HEK293 (cell line): ENCODE data around the gene MAPK12.

Source experiments
- ATF2 ChIP-seq: fragments of 450-650 bp; formaldehyde crosslinking; IDR thresholded peaks from 2 replicates; pipeline ENCODE4 v1.5.1; 2016; ENCODE audit warnings: missing biosample characterization, missing genetic modification characterization, low read depth
- BCL11B ChIP-seq: fragments of 450-650 bp; formaldehyde crosslinking; IDR thresholded peaks from 2 replicates; pipeline ENCODE4 v1.5.1; 2016; ENCODE audit warnings: low read depth, missing biosample characterization, missing genetic modification characterization
- CTCF ChIP-seq: fragments of 450-650 bp; formaldehyde crosslinking; IDR thresholded peaks from 2 replicates; pipeline ENCODE4 v1.5.1; 2016; ENCODE audit warnings: missing biosample characterization, missing genetic modification characterization
- FEZF1 ChIP-seq: fragments of 450-650 bp; formaldehyde crosslinking; IDR thresholded peaks from 2 replicates; pipeline ENCODE4 v1.5.1; 2016; ENCODE audit warnings: missing biosample characterization, missing genetic modification characterization
- GFI1B ChIP-seq: fragments of 450-650 bp; formaldehyde crosslinking; IDR thresholded peaks from 2 replicates; pipeline ENCODE4 v1.5.1; 2016; ENCODE audit warnings: missing biosample characterization, missing genetic modification characterization
- GLIS1 ChIP-seq: fragments of 450-650 bp; formaldehyde crosslinking; IDR thresholded peaks from 2 replicates; pipeline ENCODE4 v1.5.1; 2016; ENCODE audit warnings: missing biosample characterization, missing genetic modification characterization
- KLF7 ChIP-seq: fragments of 450-650 bp; formaldehyde crosslinking; IDR thresholded peaks from 2 replicates; pipeline ENCODE4 v1.5.1; 2016; ENCODE audit warnings: missing biosample characterization, missing genetic modification characterization, borderline replicate concordance
- KLF8 ChIP-seq: fragments of 450-650 bp; formaldehyde crosslinking; IDR thresholded peaks from 2 replicates; pipeline ENCODE4 v1.5.1; 2016; ENCODE audit warnings: missing biosample characterization, missing genetic modification characterization
- PRDM10 ChIP-seq: fragments of 450-650 bp; formaldehyde crosslinking; IDR thresholded peaks from 2 replicates; pipeline ENCODE4 v1.5.1; 2016; ENCODE audit warnings: missing biosample characterization, missing genetic modification characterization
- WT1 ChIP-seq: fragments of 450-650 bp; formaldehyde crosslinking; IDR thresholded peaks from 2 replicates; pipeline ENCODE4 v1.5.1; 2016; ENCODE audit warnings: missing biosample characterization, missing genetic modification characterization
- ZBTB17 ChIP-seq: fragments of 450-650 bp; formaldehyde crosslinking; IDR thresholded peaks from 2 replicates; pipeline ENCODE4 v1.5.1; 2016; ENCODE audit warnings: missing biosample characterization, missing genetic modification characterization
- ZBTB6 ChIP-seq: fragments of 450-650 bp; formaldehyde crosslinking; IDR thresholded peaks from 2 replicates; pipeline ENCODE4 v1.5.1; 2017; ENCODE audit warnings: missing biosample characterization, missing genetic modification characterization
- ZEB2 ChIP-seq: fragments of 450-650 bp; formaldehyde crosslinking; IDR thresholded peaks from 2 replicates; pipeline ENCODE4 v1.5.1; 2016; ENCODE audit warnings: missing biosample characterization, missing genetic modification characterization
- ZFP41 ChIP-seq: fragments of 450-650 bp; formaldehyde crosslinking; IDR thresholded peaks from 2 replicates; pipeline ENCODE4 v1.5.1; 2016; ENCODE audit warnings: missing biosample characterization, missing genetic modification characterization, borderline replicate concordance
- ZFP69B ChIP-seq: fragments of 450-650 bp; formaldehyde crosslinking; IDR thresholded peaks from 2 replicates; pipeline ENCODE4 v1.5.1; 2016; ENCODE audit warnings: missing biosample characterization, missing genetic modification characterization
- ZNF140 ChIP-seq: fragments of 450-650 bp; formaldehyde crosslinking; IDR thresholded peaks from 2 replicates; pipeline ENCODE4 v1.5.1; 2016; ENCODE audit warnings: missing biosample characterization, missing genetic modification characterization
- ZNF23 ChIP-seq: fragments of 450-650 bp; formaldehyde crosslinking; IDR thresholded peaks from 2 replicates; pipeline ENCODE4 v1.5.1; 2016; ENCODE audit warnings: missing biosample characterization, missing genetic modification characterization, borderline replicate concordance
- ZNF274 ChIP-seq, 2 experiments: fragments of 200-500 bp in 1 of 2; fragments of 450-650 bp in 1 of 2; sonication (Bioruptor generic) in 1 of 2; formaldehyde crosslinking in 1 of 2; IDR thresholded peaks; 2 replicates each; pipeline versions ENCODE4 v1.5.1 to v1.6.1; 2014 to 2016; ENCODE audit warnings: borderline replicate concordance in 1 of 2, inconsistent platforms in 1 of 2, low read length in 1 of 2, missing biosample characterization in 1 of 2, missing genetic modification characterization in 1 of 2
- ZNF521 ChIP-seq: fragments of 450-650 bp; formaldehyde crosslinking; IDR thresholded peaks from 2 replicates; pipeline ENCODE4 v1.5.1; 2017; ENCODE audit warnings: missing biosample characterization, mild to moderate bottlenecking, missing genetic modification characterization
- ZNF600 ChIP-seq: fragments of 450-650 bp; formaldehyde crosslinking; IDR thresholded peaks from 2 replicates; pipeline ENCODE4 v1.5.1; 2016; ENCODE audit warnings: missing biosample characterization, missing genetic modification characterization
- ZNF701 ChIP-seq: fragments of 450-650 bp; formaldehyde crosslinking; IDR thresholded peaks from 2 replicates; pipeline ENCODE4 v1.5.1; 2016; ENCODE audit warnings: missing biosample characterization, missing genetic modification characterization
- ZNF777 ChIP-seq: fragments of 450-650 bp; formaldehyde crosslinking; IDR thresholded peaks from 2 replicates; pipeline ENCODE4 v1.5.1; 2017; ENCODE audit warnings: missing biosample characterization, missing genetic modification characterization, borderline replicate concordance
- ZSCAN30 ChIP-seq: fragments of 450-650 bp; IDR thresholded peaks from 2 replicates; pipeline ENCODE4 v1.5.1; 2018; ENCODE audit warnings: missing biosample characterization, mild to moderate bottlenecking, missing genetic modification characterization, moderate library complexity
- TF ChIP-seq, protein P1 (sequence below): fragments of 450-650 bp; formaldehyde crosslinking; IDR thresholded peaks from 2 replicates; pipeline ENCODE4 v1.5.1; 2017; ENCODE audit warnings: missing biosample characterization, mild to moderate bottlenecking, missing genetic modification characterization, moderate library complexity
- TF ChIP-seq, protein P2 (sequence below): fragments of 450-650 bp; formaldehyde crosslinking; IDR thresholded peaks from 2 replicates; pipeline ENCODE4 v1.5.0; 2017; ENCODE audit warnings: missing biosample characterization, missing genetic modification characterization, borderline replicate concordance

Gene MAPK12

GRCh38 chr22:50252082-50253045 lies 9.1 kb downstream of the MAPK12 start (continued):
- TF ChIP-seq ATF2 (tag by site-specific recombination) (no peak), ZNF600 (tag by site-specific recombination) (peak; percentile 45; the same call in 1 of the 2 replicates), ZBTB6 (tag by site-specific recombination) (no peak), ZNF140 (no peak), BCL11B (no peak), ZNF23 (tag by site-specific recombination) (no peak), ZEB2 (tag by site-specific recombination) (peak; percentile 61), ZBTB17 (peak; percentile 64), GLIS1 (no peak), GFI1B (tag by site-specific recombination) (no peak), WT1 (tag by site-specific recombination) (no peak), ZNF521 (tag by site-specific recombination) (no peak), ZNF777 (tag by site-specific recombination) (no peak), ZNF274 (IDR thresholded peaks at IDR 0.05; ENCODE audit: low read length) (no peak), ZNF274 (tag by site-specific recombination; IDR thresholded peaks at IDR 0.05; ENCODE audit: borderline replicate concordance) (no peak), ZSCAN30 (no peak), ZFP41 (tag by site-specific recombination) (no peak), KLF7 (tag by site-specific recombination) (no peak), PRDM10 (tag by site-specific recombination) (peak; percentile 99), KLF8 (tag by site-specific recombination) (peak; percentile 48; the same call in 1 of the 2 replicates), ZNF701 (tag by site-specific recombination) (no peak), CTCF (tag by site-specific recombination) (peak; percentile 84), ZFP69B (tag by site-specific recombination) (peak; percentile 85; the same call in 1 of the 2 replicates), FEZF1 (tag by site-specific recombination) (no peak)
- TF ChIP-seq, protein P1, sequence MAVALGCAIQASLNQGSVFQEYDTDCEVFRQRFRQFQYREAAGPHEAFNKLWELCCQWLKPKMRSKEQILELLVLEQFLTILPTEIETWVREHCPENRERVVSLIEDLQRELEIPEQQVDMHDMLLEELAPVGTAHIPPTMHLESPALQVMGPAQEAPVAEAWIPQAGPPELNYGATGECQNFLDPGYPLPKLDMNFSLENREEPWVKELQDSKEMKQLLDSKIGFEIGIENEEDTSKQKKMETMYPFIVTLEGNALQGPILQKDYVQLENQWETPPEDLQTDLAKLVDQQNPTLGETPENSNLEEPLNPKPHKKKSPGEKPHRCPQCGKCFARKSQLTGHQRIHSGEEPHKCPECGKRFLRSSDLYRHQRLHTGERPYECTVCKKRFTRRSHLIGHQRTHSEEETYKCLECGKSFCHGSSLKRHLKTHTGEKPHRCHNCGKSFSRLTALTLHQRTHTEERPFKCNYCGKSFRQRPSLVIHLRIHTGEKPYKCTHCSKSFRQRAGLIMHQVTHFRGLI (tag by site-specific recombination) = no peak
- TF ChIP-seq, protein P2, sequence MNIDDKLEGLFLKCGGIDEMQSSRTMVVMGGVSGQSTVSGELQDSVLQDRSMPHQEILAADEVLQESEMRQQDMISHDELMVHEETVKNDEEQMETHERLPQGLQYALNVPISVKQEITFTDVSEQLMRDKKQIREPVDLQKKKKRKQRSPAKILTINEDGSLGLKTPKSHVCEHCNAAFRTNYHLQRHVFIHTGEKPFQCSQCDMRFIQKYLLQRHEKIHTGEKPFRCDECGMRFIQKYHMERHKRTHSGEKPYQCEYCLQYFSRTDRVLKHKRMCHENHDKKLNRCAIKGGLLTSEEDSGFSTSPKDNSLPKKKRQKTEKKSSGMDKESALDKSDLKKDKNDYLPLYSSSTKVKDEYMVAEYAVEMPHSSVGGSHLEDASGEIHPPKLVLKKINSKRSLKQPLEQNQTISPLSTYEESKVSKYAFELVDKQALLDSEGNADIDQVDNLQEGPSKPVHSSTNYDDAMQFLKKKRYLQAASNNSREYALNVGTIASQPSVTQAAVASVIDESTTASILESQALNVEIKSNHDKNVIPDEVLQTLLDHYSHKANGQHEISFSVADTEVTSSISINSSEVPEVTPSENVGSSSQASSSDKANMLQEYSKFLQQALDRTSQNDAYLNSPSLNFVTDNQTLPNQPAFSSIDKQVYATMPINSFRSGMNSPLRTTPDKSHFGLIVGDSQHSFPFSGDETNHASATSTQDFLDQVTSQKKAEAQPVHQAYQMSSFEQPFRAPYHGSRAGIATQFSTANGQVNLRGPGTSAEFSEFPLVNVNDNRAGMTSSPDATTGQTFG = no peak
